Right lobe of liver (tissue), 6 donors: ENCODE results near the gene PC. TPM values are rescaled to one million over a fixed set of nuclear protein-coding genes. Genes with fewer than 3 reads are reported as not detected.

Experiments
- ATAC-seq, 4 donors: fragments of 200-7000 bp; cut with Tn5 transposase; one replicate each; pipeline ENCODE4 v1.9.1; 2020; ENCODE audit warnings: mild to moderate bottlenecking in 4 of 4, moderate library complexity in 4 of 4
- DNase-seq, 3 donors: peaks; one replicate each; pipeline ENCODE4 v3.0.0-alpha.2; 2020
- H3K27ac ChIP-seq, 3 donors: fragments of 200-600 bp; one replicate each; pipeline ENCODE4 v1.8.0; 2022
- H3K27me3 ChIP-seq, 2 donors: fragments of 200-600 bp; one replicate each; pipeline ENCODE4 v1.8.0; 2022
- H3K36me3 ChIP-seq, 4 donors: fragments of 200-600 bp; sonication (generic) in 1 of 4; one replicate each; pipeline versions ENCODE4 v1.5.1 to v1.8.0; 2017 to 2022; ENCODE audit warnings: control low read depth in 1 of 4
- H3K4me1 ChIP-seq, 4 donors: fragments of 200-600 bp; sonication (generic) in 1 of 4; one replicate each; pipeline versions ENCODE4 v1.5.1 to v1.8.0; 2017 to 2022; ENCODE audit warnings: control low read depth in 1 of 4
- H3K4me3 ChIP-seq, 3 donors: fragments of 200-600 bp; one replicate each; pipeline ENCODE4 v1.8.0; 2022
- H3K9me3 ChIP-seq, 4 donors: fragments of 200-600 bp; sonication (generic) in 1 of 4; one replicate each; pipeline versions ENCODE4 v1.5.1 to v1.8.0; 2017 to 2022; ENCODE audit warnings: control low read depth in 1 of 4
- POLR2A ChIP-seq: fragments of 450-650 bp; IDR thresholded peaks from one replicate; pipeline ENCODE4 v1.6.1; 2017; ENCODE audit warnings: antibody characterized with exemption, mild to moderate bottlenecking
- WGBS: methylation state at CpG from one replicate; pipeline ENCODE4 v1.1.6; 2018; ENCODE audit warnings: low coverage, low lambda C conversion rate; ENCODE audit not compliant: insufficient coverage; ENCODE audit errors: missing lambda C conversion rate; 5-methylcytosine and 5-hydroxymethylcytosine counted together
- intact Hi-C, 2 donors: fragments of 100-400 bp; cut with DNase I; formaldehyde crosslinking; loops; one replicate each; pipeline versions ENCODE4 v1.11.2 to v1.14.1; 2022
- total RNA-seq, 6 experiments: library from RNA; depleted of rRNA in 2 of 6; stranded (reverse); fragments of >200 nt in 2 of 6; fragmentation: NEBNext Ultra II Directional in 3 of 6; extraction: Animal tissue kit (Norgen Biotek cat#: 25700) in 3 of 6; gene quantifications; one replicate each; pipeline versions ENCODE4 v1.1.0 to v1.2.4, GENCODE V29; 2016 to 2023
- TF ChIP-seq, protein P1 (sequence below), 4 donors: fragments of 200-600 bp in 3 of 4; fragments of 450-650 bp in 1 of 4; IDR thresholded peaks; one replicate each; pipeline versions ENCODE4 v1.5.1 to v1.8.0; 2016 to 2022; ENCODE audit warnings: antibody characterized with exemption in 4 of 4, mild to moderate bottlenecking in 2 of 4
- donor health status: DM: no; HTN: yes; CAD: no.
- donor health status: DM: no; HTN: no; CAD: no.
- donor health status: DM: no; HTN: no; CAD: no.
- donor health status: DM: no; HTN: yes; CAD: no.
- donor health status: DM: no; HTN: yes; CAD: no.

PC gene
- total RNA-seq, 6 experiments from 2014 or later, result 265 to 457 (median 317) TPM

DNA sequence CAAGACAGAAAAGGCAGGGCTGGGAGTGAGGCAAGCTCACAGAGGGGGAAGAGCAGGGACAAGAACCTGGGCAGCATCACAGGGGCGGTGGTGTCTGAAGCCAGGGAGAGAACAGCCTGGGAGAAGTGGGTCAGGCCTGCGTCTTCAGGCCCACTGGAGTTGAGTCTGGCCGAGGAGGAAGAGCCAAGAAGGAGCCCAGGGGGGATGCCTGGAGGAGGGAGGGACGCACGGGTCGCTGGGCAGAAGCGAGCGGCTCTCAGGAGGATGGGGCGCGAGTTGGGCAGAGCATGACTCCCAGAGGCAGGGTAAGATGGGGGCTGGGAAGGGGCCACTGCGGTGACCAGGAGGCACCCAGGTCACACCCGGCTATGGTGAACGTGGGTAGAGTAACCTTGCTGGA lies 82.8 kb downstream of the PC start:
- no peak for ATAC-seq
- no peak for DNase-seq
- Histone ChIP-seq H3K9me3 (no peaks in the 10 kb centered on the region), H3K27ac (no peak overlapping the region), H3K27me3 (no peaks in the 10 kb centered on the region), H3K36me3 (peaks cover 0 to 18% (median 9%) of the 10 kb centered on the region in 4 donors), H3K4me3 (no peak overlapping the region), H3K4me1 (peaks cover 0 to 45% (median 12%) of the 10 kb centered on the region in 4 donors)
- WGBS, result 86% methylated on average over 12 of the region's 13 CpGs
- no peak for TF ChIP-seq POLR2A
- TF ChIP-seq, protein P1, sequence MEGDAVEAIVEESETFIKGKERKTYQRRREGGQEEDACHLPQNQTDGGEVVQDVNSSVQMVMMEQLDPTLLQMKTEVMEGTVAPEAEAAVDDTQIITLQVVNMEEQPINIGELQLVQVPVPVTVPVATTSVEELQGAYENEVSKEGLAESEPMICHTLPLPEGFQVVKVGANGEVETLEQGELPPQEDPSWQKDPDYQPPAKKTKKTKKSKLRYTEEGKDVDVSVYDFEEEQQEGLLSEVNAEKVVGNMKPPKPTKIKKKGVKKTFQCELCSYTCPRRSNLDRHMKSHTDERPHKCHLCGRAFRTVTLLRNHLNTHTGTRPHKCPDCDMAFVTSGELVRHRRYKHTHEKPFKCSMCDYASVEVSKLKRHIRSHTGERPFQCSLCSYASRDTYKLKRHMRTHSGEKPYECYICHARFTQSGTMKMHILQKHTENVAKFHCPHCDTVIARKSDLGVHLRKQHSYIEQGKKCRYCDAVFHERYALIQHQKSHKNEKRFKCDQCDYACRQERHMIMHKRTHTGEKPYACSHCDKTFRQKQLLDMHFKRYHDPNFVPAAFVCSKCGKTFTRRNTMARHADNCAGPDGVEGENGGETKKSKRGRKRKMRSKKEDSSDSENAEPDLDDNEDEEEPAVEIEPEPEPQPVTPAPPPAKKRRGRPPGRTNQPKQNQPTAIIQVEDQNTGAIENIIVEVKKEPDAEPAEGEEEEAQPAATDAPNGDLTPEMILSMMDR (IDR thresholded peaks at IDR 0.05), result no peak
- intact Hi-C loops, result no loop called here

DNA sequence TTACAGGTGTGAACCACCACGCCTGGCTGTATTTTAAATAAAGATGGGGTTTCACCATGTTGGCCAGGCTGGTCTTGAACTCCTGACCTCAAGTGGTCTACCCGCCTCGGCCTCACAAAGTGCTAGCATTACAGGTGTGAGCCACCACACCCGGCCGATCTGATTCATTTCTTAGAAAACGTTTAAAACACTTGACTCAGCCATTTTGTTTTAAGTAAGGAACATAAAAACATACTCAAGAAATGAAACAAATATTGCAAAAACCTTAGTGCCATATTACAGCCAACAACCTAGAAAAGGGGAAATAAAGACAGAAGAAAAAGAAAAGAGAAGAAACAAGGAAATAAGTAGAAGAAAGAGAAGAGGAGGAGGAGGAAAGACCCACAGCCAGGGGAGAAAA lies 84.0 kb downstream of the PC start:
- Histone ChIP-seq H3K27ac (no peak overlapping the region), H3K4me3 (no peak overlapping the region), H3K4me1 (peaks cover 0 to 33% (median 6%) of the 10 kb centered on the region in 4 donors), H3K27me3 (no peaks in the 10 kb centered on the region), H3K9me3 (no peaks in the 10 kb centered on the region), H3K36me3 (peaks cover 0 to 29% (median 14%) of the 10 kb centered on the region in 4 donors)
- ATAC-seq (no peak), DNase-seq (no peak)
- 73% methylated on average over 5 of the region's 6 CpGs for WGBS
- intact Hi-C loops, result no loop called here
- TF ChIP-seq, protein P1 (IDR thresholded peaks at IDR 0.05), result no peak
- TF ChIP-seq POLR2A, result no peak

DNA sequence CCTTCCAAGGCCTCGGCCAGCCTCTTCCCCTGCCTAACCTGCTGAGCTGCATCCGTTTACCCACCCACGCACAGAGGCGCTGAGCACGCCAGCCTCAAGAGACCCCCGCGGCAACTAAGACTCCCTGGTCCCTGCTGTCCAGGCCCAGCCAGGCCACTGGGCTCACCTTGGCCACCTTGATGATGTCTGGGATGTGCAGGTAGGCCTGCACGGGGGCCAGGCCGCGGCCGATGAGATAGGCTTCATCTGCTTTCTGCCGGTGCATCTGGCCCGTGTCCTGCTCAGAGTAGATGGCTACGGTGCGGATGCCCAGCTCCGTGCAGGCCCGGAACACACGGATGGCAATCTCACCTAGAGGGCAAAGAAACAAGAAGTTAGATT lies 86.7 kb downstream of the PC start:
- WGBS, result 90% methylated on average over 4 of the region's 18 CpGs
- ATAC-seq (no peak), DNase-seq (no peak)

DNA sequence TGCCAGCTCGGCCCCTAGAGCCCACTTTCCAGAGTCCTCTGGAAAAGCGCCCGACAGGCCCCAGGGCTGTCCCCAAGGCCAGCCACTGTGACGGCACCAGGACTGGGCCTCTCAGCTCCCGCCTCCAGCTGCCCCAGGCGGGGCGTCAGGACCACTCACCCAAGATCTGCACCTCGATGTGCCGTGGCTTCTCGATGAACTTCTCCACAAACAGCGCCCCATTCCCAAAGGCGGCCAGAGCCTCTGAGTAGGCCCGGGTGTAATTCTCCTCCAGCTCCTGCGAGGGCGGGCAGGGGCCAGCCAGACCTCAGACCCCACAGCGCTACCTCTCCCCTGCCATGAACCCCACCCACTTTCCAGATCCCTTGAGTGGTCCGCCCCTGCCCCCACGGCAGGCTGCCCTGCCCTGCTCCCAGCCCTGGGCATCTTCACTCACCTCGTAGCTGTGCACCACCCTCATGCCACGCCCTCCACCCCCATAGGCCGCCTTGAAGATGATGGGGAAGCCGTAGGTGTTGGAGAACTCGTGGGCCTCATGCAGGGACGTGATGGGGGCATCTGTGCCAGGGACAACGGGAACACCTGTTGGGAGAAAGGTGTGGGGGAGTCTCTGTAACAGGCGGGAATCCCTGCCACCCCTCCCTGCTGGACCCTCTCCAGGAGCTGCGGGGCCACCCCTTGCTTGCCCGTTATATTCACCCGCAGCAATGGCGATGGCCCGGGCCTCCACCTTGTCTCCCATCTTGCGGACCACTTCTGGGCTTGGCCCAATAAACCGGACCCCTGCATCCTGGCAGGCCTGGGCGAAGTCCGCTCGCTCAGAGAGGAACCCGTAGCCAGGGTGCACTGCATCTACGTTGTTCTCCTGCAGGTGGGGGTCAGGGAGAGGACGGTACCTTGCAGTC lies 87.3 kb downstream of the PC start:
- ATAC-seq, result no peak
- intact Hi-C loops, result no loop called here
- Histone ChIP-seq H3K4me1 (no peaks in the 10 kb centered on the region), H3K27me3 (no peaks in the 10 kb centered on the region), H3K4me3 (no peak overlapping the region), H3K27ac (no peak overlapping the region), H3K9me3 (no peaks in the 10 kb centered on the region), H3K36me3 (peaks cover 0 to 60% (median 30%) of the 10 kb centered on the region in 4 donors)
- peak in 1 of 3 donors; percentile 56 for DNase-seq
- WGBS, result 70% methylated on average over 8 of the region's 39 CpGs
- TF ChIP-seq, protein P1 (IDR thresholded peaks at IDR 0.05), result no peak
- TF ChIP-seq POLR2A, result no peak

More for the DNA sequence above, 86.7 kb downstream of the PC start:
- Histone ChIP-seq H3K36me3 (peaks cover 0 to 53% (median 27%) of the 10 kb centered on the region in 4 donors), H3K9me3 (no peaks in the 10 kb centered on the region), H3K4me1 (peaks cover 0 to 6% (median 0%) of the 10 kb centered on the region in 4 donors), H3K4me3 (no peak overlapping the region), H3K27me3 (no peaks in the 10 kb centered on the region), H3K27ac (no peak overlapping the region)
- TF ChIP-seq POLR2A, result no peak
- TF ChIP-seq, protein P1 (IDR thresholded peaks at IDR 0.05), result no peak
- intact Hi-C loops, result no loop called here
